ENCODE measurements around the gene LDHAL6B.
A peak's percentile ranks its signal among the peaks of the same experiment; 100 is the strongest.

The LDHAL6B gene

GRCh38 chr15:59169251-59169708 lies 37.4 kb upstream of the LDHAL6B start:
- no peak for TF ChIP-seq POLR2AphosphoS5 (IDR thresholded peaks at IDR 0.05; ENCODE audit: low read depth, low read length)
- FAIRE-seq (no peak), DNase-seq (ENCODE audit: insufficient read length) (no peak)

GRCh38 chr15:59170295-59171066 lies 36.2 kb upstream of the LDHAL6B start:
- TF ChIP-seq TAF1 (IDR thresholded peaks at IDR 0.05; ENCODE audit: borderline replicate concordance, low read depth, low read length) (no peak), POLR2A (IDR thresholded peaks at IDR 0.05; ENCODE audit: low read depth, low read length) (no peak), POLR2AphosphoS5 (IDR thresholded peaks at IDR 0.05; ENCODE audit: low read depth, low read length) (no peak)
- no peak for FAIRE-seq
- no peak for DNase-seq (ENCODE audit: insufficient read length)

GRCh38 chr15:59171067-59171397 lies 35.6 kb upstream of the LDHAL6B start:
- DNase-seq (ENCODE audit: insufficient read length) (no peak), FAIRE-seq (no peak)
- TF ChIP-seq POLR2AphosphoS5 (IDR thresholded peaks at IDR 0.05; ENCODE audit: low read depth, low read length) (no peak), POLR2A (IDR thresholded peaks at IDR 0.05; ENCODE audit: low read depth, low read length) (no peak)

GRCh38 chr15:59172289-59172901 lies 34.2 kb upstream of the LDHAL6B start:
- no peak for FAIRE-seq
- no peak for TF ChIP-seq TAF1 (IDR thresholded peaks at IDR 0.05; ENCODE audit: borderline replicate concordance, low read depth, low read length)
- no peak for TF ChIP-seq POLR2A (IDR thresholded peaks at IDR 0.05; ENCODE audit: low read depth, low read length)
- TF ChIP-seq POLR2AphosphoS5 (IDR thresholded peaks at IDR 0.05; ENCODE audit: low read depth, low read length), result no peak
- no peak for DNase-seq (ENCODE audit: insufficient read length)

GRCh38 chr15:59173194-59173593 lies 33.4 kb upstream of the LDHAL6B start:
- DNase-seq (ENCODE audit: insufficient read length) (no peak), FAIRE-seq (no peak)
- TF ChIP-seq TAF1 (IDR thresholded peaks at IDR 0.05; ENCODE audit: borderline replicate concordance, low read depth, low read length), result no peak
- TF ChIP-seq POLR2AphosphoS5 (IDR thresholded peaks at IDR 0.05; ENCODE audit: low read depth, low read length), result no peak
- TF ChIP-seq POLR2A (IDR thresholded peaks at IDR 0.05; ENCODE audit: low read depth, low read length), result no peak

- no peak for TF ChIP-seq POLR2AphosphoS5 (IDR thresholded peaks at IDR 0.05; ENCODE audit: low read depth, low read length)
- FAIRE-seq (no peak), DNase-seq (ENCODE audit: insufficient read length) (no peak)
Observed at GRCh38 chr15:59174151-59174834, 32.4 kb upstream of the LDHAL6B start.

GRCh38 chr15:59174835-59175831 lies 31.5 kb upstream of the LDHAL6B start:
- DNase-seq (ENCODE audit: insufficient read length), result peak; percentile 27
- no peak for TF ChIP-seq POLR2A (IDR thresholded peaks at IDR 0.05; ENCODE audit: low read depth, low read length)
- no peak for TF ChIP-seq POLR2AphosphoS5 (IDR thresholded peaks at IDR 0.05; ENCODE audit: low read depth, low read length)
- no peak for TF ChIP-seq TAF1 (IDR thresholded peaks at IDR 0.05; ENCODE audit: borderline replicate concordance, low read depth, low read length)
- FAIRE-seq, result peak; percentile 56

GRCh38 chr15:59176653-59177316 lies 29.9 kb upstream of the LDHAL6B start:
- TF ChIP-seq TAF1 (IDR thresholded peaks at IDR 0.05; ENCODE audit: borderline replicate concordance, low read depth, low read length) (no peak), POLR2A (IDR thresholded peaks at IDR 0.05; ENCODE audit: low read depth, low read length) (no peak), POLR2AphosphoS5 (IDR thresholded peaks at IDR 0.05; ENCODE audit: low read depth, low read length) (no peak)
- FAIRE-seq, result peak; percentile 42

GRCh38 chr15:59177317-59177660 lies 29.4 kb upstream of the LDHAL6B start:
- no peak for DNase-seq (ENCODE audit: insufficient read length)
- no peak for FAIRE-seq
- TF ChIP-seq POLR2AphosphoS5 (IDR thresholded peaks at IDR 0.05; ENCODE audit: low read depth, low read length), result no peak
- no peak for TF ChIP-seq TAF1 (IDR thresholded peaks at IDR 0.05; ENCODE audit: borderline replicate concordance, low read depth, low read length)
- no peak for TF ChIP-seq POLR2A (IDR thresholded peaks at IDR 0.05; ENCODE audit: low read depth, low read length)

More at GRCh38 chr15:59176653-59177316, 29.9 kb upstream of the LDHAL6B start:
- no peak for DNase-seq (ENCODE audit: insufficient read length)

- no peak for DNase-seq (ENCODE audit: insufficient read length)
- TF ChIP-seq POLR2A (IDR thresholded peaks at IDR 0.05; ENCODE audit: low read depth, low read length) (no peak), POLR2AphosphoS5 (IDR thresholded peaks at IDR 0.05; ENCODE audit: low read depth, low read length) (no peak), TAF1 (IDR thresholded peaks at IDR 0.05; ENCODE audit: borderline replicate concordance, low read depth, low read length) (no peak)
- FAIRE-seq, result no peak
Observed at GRCh38 chr15:59178151-59178695, 28.4 kb upstream of the LDHAL6B start.
